Amygdala (tissue), 56 donors: ENCODE measurements around the gene TPT1.
A peak's percentile ranks its signal among the peaks of the same experiment; 100 is the strongest.
"Not testable (repeated sequence)": the region's sequence is repeated elsewhere in the genome, so short reads cannot be mapped to it uniquely, and the experiment has no call there.

Source experiments
- DNase-seq, 56 donors: peaks; one replicate each; lab custom pipeline; 2025; lab: John Stamatoyannopoulos, UW

TPT1 gene

GRCh38 chr13:45368571-45368970 is 27.6 kb upstream of the TPT1 start:
- no peak for DNase-seq

GRCh38 chr13:45368005-45368404 is 27.0 kb upstream of the TPT1 start:
- no peak for DNase-seq

- DNase-seq = peak in 10 of 56 donors; percentile 1 to 24 (median 10)
These were observed 26.4 kb upstream of the TPT1 start for GRCh38 chr13:45367358-45367757.

- no peak for DNase-seq
These were observed 24.5 kb upstream of the TPT1 start for GRCh38 chr13:45365558-45365885.

- DNase-seq = no peak
These were observed 24.0 kb upstream of the TPT1 start for GRCh38 chr13:45364876-45365557.

- DNase-seq = no peak
These were observed 22.0 kb upstream of the TPT1 start for GRCh38 chr13:45362939-45363338.

- no peak for DNase-seq
These were observed 20.7 kb upstream of the TPT1 start for GRCh38 chr13:45361596-45362206.

GRCh38 chr13:45356966-45357672 is 16.1 kb upstream of the TPT1 start:
- DNase-seq = no peak

GRCh38 chr13:45353895-45354294 is 12.9 kb upstream of the TPT1 start:
- no peak for DNase-seq

GRCh38 chr13:45352031-45352430 is 11.0 kb upstream of the TPT1 start:
- no peak for DNase-seq

GRCh38 chr13:45350152-45350551 is 9.2 kb upstream of the TPT1 start:
- no peak for DNase-seq

GRCh38 chr13:45349438-45349837 is 8.5 kb upstream of the TPT1 start:
- no peak for DNase-seq

GRCh38 chr13:45344064-45344463 is 3.1 kb upstream of the TPT1 start:
- DNase-seq = not testable (repeated sequence)

GRCh38 chr13:45343102-45343501 is 2.1 kb upstream of the TPT1 start:
- DNase-seq = not testable (repeated sequence)

GRCh38 chr13:45342668-45343067 is 1.7 kb upstream of the TPT1 start:
- not testable (repeated sequence) for DNase-seq

- peak in 1 of 56 donors; percentile 63 for DNase-seq
These were observed 967 bp upstream of the TPT1 start for GRCh38 chr13:45341799-45342500.

- peak; percentile 23 to 90 (median 76) for DNase-seq
These were observed 455 bp downstream of the TPT1 start for GRCh38 chr13:45340422-45341033.

GRCh38 chr13:45339867-45340266 is 1.1 kb downstream of the TPT1 start:
- no peak for DNase-seq

- DNase-seq = no peak
These were observed 1.6 kb downstream of the TPT1 start for GRCh38 chr13:45339399-45339798.

GRCh38 chr13:45337803-45338202 is 3.2 kb downstream of the TPT1 start:
- DNase-seq = no peak

- no peak for DNase-seq
These were observed 3.6 kb downstream of the TPT1 start for GRCh38 chr13:45337395-45337794.
